Inferior parietal cortex (tissue), 1 donor: ENCODE results near the gene SYNJ1.
"Not testable (repeated sequence)": the region's sequence is repeated elsewhere in the genome, so short reads cannot be mapped to it uniquely, and the experiment has no call there.

Experiments
- DNase-seq: peaks from one replicate; pipeline ENCODE4 v3.0.0-alpha.2; 2016; ENCODE audit errors: extremely low spot score

Gene SYNJ1

DNA sequence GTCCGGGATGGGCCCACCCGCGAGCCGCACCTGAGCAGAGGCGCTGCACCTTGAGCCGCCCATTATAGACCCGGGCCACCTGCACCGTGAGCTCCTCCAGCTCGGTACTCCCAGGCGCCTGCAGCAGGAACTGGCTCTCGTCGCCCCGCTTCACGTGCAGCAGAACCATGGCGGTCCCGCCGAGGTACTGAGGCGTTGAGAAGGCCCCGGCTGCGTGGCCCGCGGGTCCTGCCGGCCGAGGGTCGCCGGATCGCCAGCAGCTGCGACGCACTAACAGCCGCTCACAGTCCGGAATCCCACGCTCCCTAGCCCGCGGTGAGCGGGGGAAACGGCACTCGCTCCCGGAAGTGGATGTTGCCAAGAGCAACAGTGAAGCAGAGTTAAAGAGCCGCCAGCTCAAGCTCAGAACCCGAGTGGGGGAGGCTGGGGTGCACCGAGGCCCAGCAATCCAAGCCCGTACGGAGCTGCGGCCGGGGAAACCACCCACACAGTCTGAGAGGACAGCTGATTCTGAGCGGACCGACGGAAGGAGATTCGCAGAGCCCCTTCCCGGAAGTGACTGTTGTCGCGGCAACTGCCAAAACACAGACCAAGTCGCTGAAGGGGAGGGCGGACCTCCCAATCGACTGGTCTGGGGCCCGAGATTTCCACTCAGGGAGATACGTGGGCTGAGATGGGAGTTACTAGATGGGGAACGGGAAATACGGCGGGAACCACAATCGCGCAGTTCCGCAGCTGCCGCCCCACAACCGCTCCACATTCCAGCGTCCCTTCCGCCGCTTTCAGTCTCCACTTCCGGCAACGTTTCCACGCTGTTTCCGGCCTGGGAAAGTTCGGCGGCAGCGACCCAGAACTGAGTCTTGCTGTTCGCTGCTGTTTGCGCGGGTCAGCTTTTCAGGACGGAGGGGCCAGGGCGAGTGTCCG, 115.5 kb downstream of the SYNJ1 start, which contains the start of gene CFAP298:
Gene CFAP298 (minus strand): TSS at position 303 of the 924 bp plus-strand sequence. CDS start 134 bp downstream, at position 169.
- DNase-seq: peak; percentile 91

DNA sequence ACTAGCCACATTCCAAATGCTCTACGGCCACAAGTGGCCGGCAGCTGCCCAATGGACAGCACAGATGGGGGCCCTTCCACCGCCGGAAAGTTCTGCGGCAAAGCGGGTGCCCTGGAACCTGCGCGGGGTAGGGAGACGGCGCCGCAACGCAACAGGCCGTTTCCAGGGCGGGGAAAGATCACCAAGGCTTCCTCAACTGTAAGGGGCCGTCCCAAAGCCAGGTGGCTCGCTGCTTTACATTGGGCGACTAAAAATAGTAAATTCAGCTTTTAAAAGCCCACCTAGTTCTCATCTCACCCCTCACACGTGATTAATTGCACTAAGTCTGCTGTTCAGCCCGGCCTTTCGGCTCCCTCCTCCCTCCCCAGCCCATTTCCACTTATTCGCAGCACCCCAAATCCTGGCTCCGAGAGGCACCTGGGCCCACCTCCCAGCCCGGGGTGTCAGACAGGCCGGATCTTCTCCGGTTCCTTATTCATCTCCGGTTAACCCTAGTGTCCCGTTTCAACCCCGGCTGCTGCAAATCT, 116.3 kb downstream of the SYNJ1 start:
- no peak for DNase-seq

DNA sequence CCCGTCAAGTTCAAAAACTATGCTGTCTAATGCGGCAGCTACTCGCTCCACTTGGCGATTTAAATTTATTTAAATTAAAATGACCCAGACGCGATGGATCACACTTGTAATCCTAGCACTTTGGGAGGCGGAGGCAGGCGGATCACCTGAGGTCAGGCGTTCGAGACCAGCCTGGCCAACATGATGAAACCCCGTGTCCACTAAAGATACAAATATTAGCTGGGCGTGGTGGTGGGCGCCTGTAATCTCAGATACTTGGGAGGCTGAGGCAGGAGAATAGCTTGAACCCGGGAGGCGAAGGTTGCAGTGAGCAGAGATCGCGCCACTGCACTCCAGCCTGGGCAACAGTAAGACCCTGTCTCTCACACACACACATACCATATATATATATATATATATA, 116.9 kb downstream of the SYNJ1 start:
- DNase-seq: not testable (repeated sequence)

DNA sequence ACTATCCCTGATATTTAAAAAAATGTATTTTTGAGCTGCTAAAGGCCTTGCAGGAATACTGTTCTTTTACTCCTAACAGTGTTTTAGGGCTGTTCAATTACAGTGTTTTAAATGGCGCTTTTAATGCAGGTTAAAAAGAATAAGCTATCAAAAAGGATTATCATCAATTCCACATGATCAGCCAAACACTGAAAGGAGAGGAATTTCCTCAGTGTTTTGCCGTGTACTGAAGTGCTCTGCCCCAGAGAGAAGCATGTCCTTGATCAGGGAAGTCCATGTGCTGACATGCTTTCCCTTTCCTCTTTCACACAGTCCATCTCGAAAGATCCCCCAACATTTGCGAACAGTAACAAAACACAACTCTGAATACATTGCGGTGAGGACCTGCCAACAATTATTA, 119.0 kb downstream of the SYNJ1 start:
- no peak for DNase-seq

DNA sequence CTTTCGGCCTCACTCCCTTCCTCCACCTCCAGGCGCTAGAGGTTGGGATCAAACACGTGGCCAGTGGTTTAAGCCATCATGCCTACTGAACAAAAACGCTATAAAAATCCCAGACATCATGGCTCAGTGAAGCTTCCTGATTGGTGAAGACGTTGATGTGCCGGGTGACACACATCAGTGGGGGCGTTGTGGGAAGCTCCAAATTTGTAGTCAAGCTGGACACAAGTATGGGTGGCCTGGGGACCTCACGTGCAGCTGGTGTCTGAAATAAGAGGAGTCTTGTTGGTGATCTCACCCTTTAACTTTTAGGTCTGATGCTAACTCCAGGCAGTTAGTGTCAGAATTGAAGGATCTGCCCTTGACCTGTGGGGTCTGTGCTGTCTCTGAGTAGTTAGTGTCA, 122.3 kb downstream of the SYNJ1 start:
- no peak for DNase-seq

- DNase-seq: no peak
Measured at GRCh38 chr21:32604464-32604863, 123.3 kb downstream of the SYNJ1 start.

DNA sequence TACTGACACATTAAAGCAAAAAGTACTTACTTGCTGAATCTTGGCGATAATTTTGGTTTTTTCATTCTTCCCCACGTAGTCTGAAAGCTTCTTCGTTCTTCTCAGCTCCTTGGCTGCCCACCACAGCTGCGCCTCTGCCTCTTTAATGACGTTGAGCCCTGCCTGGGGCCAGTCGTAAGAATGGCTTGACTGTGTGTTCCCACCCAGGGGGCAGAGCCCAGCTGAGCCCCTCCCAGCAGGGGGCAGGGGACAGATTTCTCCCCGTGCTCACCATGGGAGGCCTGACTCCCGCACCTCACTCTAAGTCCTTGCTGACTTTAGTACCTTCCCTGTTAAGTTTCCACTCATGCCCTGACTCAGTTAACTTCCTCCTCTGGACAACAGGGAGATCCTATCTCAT, 124.7 kb downstream of the SYNJ1 start:
- DNase-seq: no peak

DNA sequence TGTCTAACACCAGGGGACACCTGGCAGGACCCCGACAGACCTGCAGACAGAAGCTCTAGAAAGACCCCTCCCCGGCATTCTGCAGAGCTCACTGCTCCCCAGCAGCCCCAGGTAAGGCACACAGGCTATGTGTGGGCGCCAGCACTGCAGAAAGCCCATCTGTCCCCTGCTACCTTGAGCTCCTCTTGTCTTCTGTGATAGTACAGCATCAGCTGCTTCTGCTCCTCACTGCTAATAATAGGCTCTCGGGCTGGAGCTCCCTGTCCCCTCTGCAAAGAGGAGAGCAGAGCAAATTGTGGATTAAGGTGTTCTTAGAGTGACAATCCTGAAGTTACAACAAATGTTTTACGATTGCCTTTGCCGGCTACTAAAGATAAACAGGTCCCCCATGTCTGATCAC, 125.7 kb downstream of the SYNJ1 start:
- DNase-seq: no peak

- no peak for DNase-seq
Measured at GRCh38 chr21:32599526-32599925, 128.3 kb downstream of the SYNJ1 start.

- DNase-seq: no peak
Measured at GRCh38 chr21:32599091-32599490, 128.7 kb downstream of the SYNJ1 start.

DNA sequence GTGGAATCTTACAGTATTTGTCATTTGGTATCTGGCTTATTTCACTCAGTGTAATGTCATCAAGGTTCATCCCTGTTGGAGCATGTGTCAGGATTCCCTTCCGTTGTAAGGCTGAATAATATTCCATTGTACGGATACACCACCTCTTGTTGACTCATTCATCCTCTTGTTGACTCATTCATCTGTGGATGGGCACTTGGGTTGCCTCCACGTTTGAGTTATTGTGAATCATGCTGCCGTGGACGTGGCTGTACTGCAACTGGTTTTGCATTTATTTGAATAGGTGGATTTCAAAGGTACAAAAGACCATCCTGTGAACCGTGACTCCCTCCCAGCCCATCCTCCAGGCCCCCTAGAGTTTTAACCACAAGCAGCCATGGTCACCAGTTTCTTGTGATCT, 130.6 kb downstream of the SYNJ1 start:
- DNase-seq: no peak

DNA sequence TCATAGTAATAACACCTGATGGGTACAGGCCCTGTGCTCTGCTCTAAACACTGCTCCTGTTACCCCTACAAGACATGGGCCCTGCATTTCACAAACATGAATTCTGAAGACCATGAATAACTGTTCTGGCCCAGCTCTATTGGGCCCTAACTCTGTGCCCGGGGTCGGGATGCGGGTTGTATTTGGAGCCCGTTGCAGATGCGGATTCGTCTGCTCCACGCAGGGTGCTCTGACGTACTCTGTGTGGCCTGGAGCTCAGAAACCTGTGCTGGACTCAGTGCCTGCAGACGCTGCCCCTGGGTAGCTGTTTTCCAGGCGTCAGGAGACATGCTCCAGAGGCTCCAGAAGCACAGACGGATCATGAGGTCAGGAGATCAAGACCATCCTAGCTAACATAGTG, 132.4 kb downstream of the SYNJ1 start:
- no peak for DNase-seq

DNA sequence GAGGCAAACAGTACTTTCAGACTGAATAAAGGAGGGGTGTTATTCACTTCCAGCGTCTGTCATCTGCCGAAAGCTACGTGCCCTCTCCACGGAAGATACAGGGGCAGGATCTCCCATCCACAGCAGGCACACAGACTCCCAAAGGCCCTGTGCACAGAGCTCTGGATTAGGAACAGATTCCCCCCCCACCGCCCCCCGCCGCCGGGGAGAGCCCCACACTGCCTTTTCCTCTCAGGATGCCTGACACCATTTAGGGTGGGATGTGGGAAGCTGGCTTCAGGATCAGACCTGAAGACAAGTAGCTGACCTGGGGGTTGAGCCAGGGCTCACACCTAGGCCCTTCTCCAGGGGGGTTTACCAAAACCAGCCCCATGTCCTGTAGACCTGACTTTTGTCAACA, 134.1 kb downstream of the SYNJ1 start:
- no peak for DNase-seq

DNA sequence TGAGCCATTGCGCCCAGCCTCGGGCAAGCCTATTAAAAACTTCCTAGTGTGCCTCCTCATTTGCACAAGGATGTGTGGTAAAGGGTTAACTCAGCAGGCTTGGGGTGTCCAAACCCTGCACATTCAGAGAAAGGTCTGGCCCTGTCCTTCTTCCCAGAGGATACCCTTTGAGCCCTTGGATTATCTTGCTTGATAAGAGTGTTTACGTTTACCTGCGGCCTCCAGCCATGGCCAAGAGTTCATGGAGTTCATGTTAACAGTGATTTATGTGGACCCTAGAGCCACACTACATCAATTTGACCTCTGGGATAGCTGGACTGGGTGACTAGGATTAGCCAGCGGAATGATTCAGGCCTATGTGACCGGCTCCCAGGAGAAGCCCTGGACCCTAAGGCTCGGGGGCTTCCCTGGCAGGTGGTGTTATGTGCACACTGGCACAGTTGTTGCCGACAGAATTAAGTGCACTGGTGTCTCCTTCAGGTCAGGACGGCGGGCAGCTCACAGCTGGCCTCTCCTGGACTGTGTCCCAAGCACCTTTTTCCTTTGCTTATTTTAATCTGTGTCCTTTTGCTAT, 134.8 kb downstream of the SYNJ1 start:
- DNase-seq: no peak

GRCh38 chr21:32590130-32590529, 137.7 kb downstream of the SYNJ1 start:
- no peak for DNase-seq

GRCh38 chr21:32587651-32588050, 140.2 kb downstream of the SYNJ1 start:
- no peak for DNase-seq

DNA sequence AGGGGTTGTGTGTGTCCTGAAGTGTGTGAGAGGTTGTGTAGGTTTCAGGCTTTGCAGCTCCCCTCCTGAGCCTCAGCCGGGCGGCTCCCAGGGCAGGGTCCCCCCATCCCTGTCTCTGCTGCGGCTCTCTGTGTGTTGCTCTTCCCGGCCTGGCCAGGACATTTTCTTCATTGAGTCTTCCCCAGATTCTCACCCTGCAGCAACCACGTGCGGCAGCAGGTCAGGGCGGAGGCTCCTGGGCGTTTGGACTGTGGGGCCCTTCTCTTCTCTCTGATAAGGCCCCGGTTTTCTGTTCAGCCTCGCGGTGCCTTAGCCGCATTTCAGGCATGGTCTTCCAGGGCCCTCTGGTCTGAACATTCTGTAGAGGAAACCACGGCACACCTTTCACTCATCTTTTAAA, 140.7 kb downstream of the SYNJ1 start:
- DNase-seq: no peak

DNA sequence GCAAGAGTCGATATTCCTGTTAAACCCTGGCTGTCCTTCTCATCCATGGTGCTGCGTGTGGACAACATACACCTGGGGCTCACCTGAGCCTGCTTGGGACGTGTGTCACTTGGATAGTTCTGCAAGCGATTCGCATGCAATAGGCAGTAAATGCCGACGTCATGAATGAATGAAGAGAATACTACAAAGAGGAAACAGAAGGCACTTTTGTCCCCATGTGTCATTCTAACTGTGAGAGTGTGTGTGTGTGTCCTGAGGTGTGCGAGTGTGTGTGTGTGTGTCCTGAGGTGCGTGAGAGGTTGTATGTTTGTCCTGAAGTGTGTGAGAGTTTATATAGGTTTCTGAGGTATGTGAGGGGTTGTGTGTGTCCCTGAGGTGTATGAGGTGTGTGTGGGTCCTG, 141.8 kb downstream of the SYNJ1 start:
- no peak for DNase-seq

- DNase-seq: no peak
Measured at GRCh38 chr21:32585042-32585710, 142.6 kb downstream of the SYNJ1 start, which contains the start of gene TCP10L. Gene TCP10L, minus strand, starts transcription at chr21:32585523. Its CDS starts 1,219 bp downstream, at chr21:32584304.

- DNase-seq: no peak
Measured at GRCh38 chr21:32584472-32584871, 143.3 kb downstream of the SYNJ1 start.

DNA sequence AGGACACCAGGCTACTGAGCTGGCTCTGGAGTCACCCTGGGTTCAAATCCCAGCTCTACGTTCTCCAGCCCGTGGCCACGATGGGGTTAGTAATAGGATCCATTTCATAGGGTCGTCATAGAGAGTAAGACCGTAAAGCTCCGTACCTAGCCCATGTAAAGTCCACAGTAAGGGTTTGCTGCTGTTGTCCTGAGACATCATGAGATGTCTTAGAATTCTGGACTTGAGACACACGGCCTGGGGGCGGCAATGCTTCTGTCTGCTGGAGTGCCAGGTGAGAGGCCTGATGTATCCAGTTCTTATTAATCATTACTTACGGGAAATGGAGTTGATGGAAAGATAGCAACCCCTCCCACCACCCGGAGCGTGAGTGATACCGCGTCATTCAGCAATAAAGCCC, 146.1 kb downstream of the SYNJ1 start:
- no peak for DNase-seq

GRCh38 chr21:32580949-32581348, 146.9 kb downstream of the SYNJ1 start:
- no peak for DNase-seq
